Measurements from ENCODE around the gene RPAIN.

RPAIN gene

GRCh38 chr17:5419959-5420653 is at the start of gene RPAIN:
RPAIN (plus strand) TSS chr17:5420182; CDS start chr17:5420211, 29 bp downstream.
- DNase-seq (ENCODE audit: low read depth) = peak; percentile 45

DNA sequence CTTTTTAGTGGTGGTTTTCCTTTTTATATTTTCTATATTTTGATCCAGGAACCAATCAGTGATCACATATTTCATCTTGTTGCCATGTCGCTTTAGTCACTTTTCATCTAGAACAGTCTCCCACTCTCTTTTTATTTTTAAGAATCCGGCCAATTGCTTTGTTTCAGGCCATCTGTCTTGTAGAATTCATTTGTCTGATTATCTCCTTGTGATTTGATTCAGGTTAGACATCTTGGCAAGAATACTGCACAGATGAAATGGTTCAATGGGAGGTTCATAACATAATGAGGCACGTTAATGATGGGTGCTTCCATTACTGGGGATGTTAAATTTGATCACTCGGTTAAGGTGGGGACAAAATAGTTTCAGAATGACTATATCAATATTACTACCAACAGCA is 49.6 kb upstream of the RPAIN start:
- no peak for DNase-seq (ENCODE audit: low read depth)

DNA sequence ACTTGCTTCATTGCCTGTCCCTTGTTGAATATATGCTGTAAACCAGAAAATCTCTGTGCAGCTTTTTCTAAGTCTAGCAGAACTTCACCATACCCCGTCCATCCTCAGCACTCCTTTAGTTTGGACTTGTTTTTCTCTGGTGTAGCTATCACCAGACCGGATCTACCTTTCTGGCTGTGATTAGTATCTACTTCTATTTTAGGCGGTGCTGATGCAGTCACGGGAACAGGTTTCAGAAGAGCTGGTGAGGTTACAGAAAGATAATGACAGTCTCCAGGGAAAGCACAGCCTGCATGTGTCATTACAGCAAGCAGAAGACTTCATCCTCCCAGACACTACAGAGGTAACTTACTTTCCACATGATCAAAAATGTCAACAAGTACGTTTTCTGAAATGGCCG is 46.9 kb upstream of the RPAIN start:
- no peak for DNase-seq (ENCODE audit: low read depth)

GRCh38 chr17:5378566-5379207 is 41.3 kb upstream of the RPAIN start:
- DNase-seq (ENCODE audit: low read depth) = no peak

DNA sequence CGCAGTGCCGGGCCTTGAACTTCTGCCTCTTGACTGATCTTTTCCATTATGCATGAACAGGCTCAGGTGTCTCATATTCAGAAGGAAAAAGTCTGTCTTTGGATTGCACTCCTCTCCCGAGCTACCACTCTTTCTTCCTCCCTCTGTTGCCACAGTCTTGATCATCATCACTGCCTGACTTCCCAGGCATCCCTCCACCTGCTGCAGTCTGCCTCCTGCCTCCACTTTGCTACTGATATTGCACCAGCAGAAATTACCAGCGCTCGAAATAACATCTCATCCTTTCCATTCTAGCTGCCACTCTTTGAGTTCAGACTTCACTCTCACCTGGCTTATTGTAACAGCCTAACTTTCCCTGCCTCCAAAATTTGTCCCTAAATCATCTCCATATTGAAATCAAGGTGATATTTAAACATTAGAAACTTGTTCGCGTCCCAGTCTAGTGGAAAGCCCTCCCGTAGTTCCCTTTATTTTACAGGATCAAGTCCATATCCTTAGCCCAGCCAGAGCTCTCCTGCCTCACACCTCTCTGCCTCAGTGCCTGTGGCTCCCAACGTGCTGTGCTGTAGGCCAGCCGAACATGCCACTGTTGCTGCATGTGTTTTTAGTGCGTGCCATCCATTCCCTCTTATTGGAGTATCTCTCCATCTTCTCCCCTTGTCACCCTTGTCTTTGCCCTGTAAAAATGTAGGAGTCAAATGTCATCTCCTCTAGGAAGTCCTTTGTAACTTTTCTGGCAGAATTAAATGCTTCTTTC is 40.5 kb upstream of the RPAIN start:
- DNase-seq (ENCODE audit: low read depth) = no peak

DNA sequence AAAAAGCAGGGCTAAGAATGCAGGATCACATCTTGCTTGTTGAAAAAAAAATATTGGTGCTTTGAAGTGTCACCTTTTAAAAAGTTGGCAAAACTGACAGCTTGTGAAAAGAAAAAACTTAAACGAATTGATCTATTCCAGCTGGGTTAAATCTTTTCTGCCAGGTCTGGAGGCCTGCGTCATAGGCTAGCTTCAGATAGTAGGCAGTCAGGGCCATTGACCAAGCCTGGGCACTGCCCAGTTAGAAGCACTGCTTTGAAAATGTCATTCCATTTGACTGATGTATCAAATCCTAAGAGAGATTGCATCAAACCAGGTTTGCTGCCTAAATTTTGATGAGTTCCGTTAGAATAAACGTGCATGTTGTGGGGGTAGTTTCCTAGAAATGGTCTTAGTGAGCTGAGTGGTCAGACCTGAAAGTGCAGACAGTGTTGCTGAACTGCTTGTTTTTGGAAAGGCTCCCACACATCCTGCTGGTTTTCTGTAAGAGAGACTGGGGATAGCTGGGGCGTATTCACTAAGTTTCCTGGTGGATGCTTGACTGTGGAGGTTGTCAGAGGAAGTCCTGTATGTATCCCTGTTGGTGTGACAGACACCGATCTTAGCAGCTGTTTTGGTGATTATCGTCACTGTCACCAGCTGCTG is 39.4 kb upstream of the RPAIN start:
- no peak for DNase-seq (ENCODE audit: low read depth)

- no peak for DNase-seq (ENCODE audit: low read depth)
Observed at GRCh38 chr17:5381542-5381941, 38.4 kb upstream of the RPAIN start.

DNA sequence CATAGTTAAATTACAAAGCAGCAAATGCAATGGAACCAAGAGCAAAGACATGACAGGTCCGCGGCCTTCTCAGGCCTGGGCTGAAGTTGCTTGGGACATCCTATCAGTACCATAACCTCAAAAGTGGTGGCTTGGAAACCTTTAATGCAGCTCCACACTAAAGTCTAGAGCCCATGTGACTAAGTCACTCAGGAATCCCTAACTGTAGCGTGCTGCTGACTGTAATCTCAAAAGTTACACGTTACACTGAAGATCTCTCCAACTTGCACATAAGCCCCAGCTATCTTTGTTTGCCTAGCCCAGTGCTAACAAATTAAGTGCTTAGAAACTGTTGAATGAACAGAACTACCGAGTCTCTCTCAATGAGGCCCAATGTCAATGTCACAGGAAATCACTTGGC is 28.3 kb upstream of the RPAIN start:
- DNase-seq (ENCODE audit: low read depth) = no peak

GRCh38 chr17:5396612-5397011 is 23.4 kb upstream of the RPAIN start:
- no peak for DNase-seq (ENCODE audit: low read depth)

- DNase-seq (ENCODE audit: low read depth) = no peak
Observed at GRCh38 chr17:5399767-5400166, 20.2 kb upstream of the RPAIN start.

- DNase-seq (ENCODE audit: low read depth) = no peak
Observed at GRCh38 chr17:5405400-5405799, 14.6 kb upstream of the RPAIN start.

GRCh38 chr17:5408186-5408585 is 11.8 kb upstream of the RPAIN start:
- no peak for DNase-seq (ENCODE audit: low read depth)

DNA sequence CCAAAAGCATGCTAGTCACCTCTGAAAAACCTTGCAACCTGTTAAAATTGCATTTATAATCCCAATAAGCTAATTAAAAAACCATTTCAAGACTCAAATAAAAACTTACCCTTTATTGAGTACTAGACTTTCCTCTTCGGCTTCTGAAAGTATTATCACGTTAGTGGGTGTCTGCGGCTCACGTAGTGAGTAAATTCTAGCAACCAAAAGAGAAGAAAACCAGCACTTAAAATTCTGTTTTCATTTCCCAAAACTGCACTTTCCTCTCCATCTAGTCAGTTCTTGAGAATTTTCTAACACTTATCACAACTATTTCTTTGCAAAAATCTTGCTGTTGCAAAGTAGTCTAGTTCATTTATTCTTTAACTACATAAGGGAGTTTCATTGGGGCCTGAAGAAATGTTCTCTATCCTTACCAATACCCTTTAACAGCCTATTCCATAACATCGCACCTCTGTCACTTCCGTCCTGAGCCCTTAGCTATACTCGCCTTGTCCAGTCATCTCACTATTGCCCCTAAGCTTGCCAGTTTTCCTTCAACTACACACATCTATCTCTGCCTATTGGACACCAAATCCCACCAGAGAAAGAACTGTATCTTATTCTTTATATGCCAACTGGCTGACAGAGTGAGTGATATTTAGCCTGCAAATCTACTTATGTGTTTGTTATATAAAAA is 9.2 kb upstream of the RPAIN start:
- DNase-seq (ENCODE audit: low read depth) = no peak

- no peak for DNase-seq (ENCODE audit: low read depth)
Observed at GRCh38 chr17:5413682-5414081, 6.3 kb upstream of the RPAIN start.

GRCh38 chr17:5416901-5417300 is 3.1 kb upstream of the RPAIN start:
- no peak for DNase-seq (ENCODE audit: low read depth)

DNA sequence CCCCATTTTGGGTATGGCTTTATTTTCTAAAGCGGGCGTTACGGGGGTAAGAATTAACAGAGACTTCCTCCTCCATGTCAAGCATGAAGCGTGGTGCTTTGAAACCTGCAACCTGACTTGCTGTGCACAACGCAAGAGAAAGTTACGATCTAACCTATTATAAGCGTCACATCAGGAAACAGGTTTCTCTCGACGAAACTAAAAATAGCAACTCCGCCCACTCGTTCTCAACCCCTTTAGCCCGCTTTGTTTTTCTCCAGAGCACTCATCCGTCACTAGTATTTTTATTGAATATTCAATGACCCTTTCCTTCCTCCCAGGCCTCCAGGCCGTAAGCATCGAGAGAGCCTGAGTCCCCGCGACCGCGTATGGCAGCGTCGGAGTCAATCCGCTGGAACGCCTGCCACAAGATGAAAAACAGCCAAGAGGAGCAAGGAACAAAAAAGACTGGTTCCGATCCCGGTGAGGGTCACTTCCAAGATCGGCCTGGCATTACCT is 1.1 kb upstream of the RPAIN start:
- DNase-seq (ENCODE audit: low read depth) = no peak

- DNase-seq (ENCODE audit: low read depth) = peak; percentile 66
Observed at GRCh38 chr17:5419356-5419958, 525 bp upstream of the RPAIN start, which contains the start of gene NUP88. NUP88 (minus strand) TSS chr17:5419662; CDS start chr17:5419650, 12 bp downstream.

GRCh38 chr17:5422505-5422904 is 2.5 kb downstream of the RPAIN start:
- DNase-seq (ENCODE audit: low read depth) = no peak

- no peak for DNase-seq (ENCODE audit: low read depth)
Observed at GRCh38 chr17:5424909-5425308, 4.9 kb downstream of the RPAIN start.

GRCh38 chr17:5425826-5426225 is 5.8 kb downstream of the RPAIN start:
- no peak for DNase-seq (ENCODE audit: low read depth)

- no peak for DNase-seq (ENCODE audit: low read depth)
Observed at GRCh38 chr17:5429191-5429887, 9.4 kb downstream of the RPAIN start.
